ENCODE results near the gene SAP30BP. TPM values are rescaled to one million over a fixed set of nuclear protein-coding genes. Genes with fewer than 3 reads are reported as not detected.

SAP30BP gene
- polyA plus RNA-seq, 1 donor (not counting 4 experiments of a cell fraction or from before 2014, with no cell fraction given): 99.0 TPM

DNA sequence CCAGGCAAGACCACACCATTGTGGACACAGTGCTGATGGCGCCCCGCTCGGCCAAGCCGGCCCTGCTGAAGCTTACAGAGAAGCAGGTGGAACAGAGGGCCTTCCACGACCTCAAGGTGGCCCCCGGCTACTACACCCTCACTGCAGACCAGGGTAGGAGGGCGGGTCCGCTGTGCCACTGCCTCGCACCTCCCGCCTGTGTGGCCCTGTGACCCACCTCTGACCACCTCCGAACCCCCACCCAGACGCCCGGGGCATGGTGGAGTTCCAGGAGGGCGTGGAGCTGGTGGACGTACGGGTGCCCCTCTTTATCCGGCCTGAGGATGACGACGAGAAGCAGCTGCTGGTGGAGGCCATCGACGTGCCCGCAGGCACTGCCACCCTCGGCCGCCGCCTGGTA lies 75.2 kb downstream of the SAP30BP start:
- Histone ChIP-seq H2AFZ (ENCODE audit: control insufficient read depth, low read length) (no peak overlapping the region), H3K36me3 (ENCODE audit: control insufficient read depth in 2 of 2, extremely low read depth in 1 of 2, insufficient read depth in 2 of 2, low read length in 2 of 2) (peaks cover 57 to 73% of the 10 kb centered on the region in 2 experiments), H3K4me2 (ENCODE audit: control insufficient read depth, extremely low read depth, insufficient read depth, low read depth, low read length) (no peak overlapping the region), H3K4me1 (ENCODE audit: control insufficient read depth, extremely low read depth, insufficient read depth, low read length) (no peaks in the 10 kb centered on the region), H3K9me1 (ENCODE audit: control insufficient read depth, extremely low read depth, insufficient read depth, low read length) (no peaks in the 10 kb centered on the region), H3K9ac (ENCODE audit: control insufficient read depth, extremely low read depth, insufficient read depth, low read length) (no peak overlapping the region), H3K27me3 (ENCODE audit: control insufficient read depth, extremely low read depth, insufficient read depth, low read length) (no peaks in the 10 kb centered on the region), H3K4me3 (ENCODE audit: control insufficient read depth in 2 of 3, extremely low read depth in 1 of 3, insufficient read depth in 2 of 3, low read depth in 1 of 3, low read length in 3 of 3) (no peak overlapping the region), H4K20me1 (ENCODE audit: control insufficient read depth, extremely low read depth, insufficient read depth, low read length) (peaks cover 67% of the 10 kb centered on the region), H3K9me3 (ENCODE audit: control insufficient read depth, low read depth, low read length) (no peaks in the 10 kb centered on the region), H3K79me2 (ENCODE audit: control insufficient read depth, insufficient read depth, low read length) (peaks cover 50% of the 10 kb centered on the region), H3K27ac (ENCODE audit: control insufficient read depth, insufficient read depth, low read length) (no peak overlapping the region)
- TF ChIP-seq, protein P1, sequence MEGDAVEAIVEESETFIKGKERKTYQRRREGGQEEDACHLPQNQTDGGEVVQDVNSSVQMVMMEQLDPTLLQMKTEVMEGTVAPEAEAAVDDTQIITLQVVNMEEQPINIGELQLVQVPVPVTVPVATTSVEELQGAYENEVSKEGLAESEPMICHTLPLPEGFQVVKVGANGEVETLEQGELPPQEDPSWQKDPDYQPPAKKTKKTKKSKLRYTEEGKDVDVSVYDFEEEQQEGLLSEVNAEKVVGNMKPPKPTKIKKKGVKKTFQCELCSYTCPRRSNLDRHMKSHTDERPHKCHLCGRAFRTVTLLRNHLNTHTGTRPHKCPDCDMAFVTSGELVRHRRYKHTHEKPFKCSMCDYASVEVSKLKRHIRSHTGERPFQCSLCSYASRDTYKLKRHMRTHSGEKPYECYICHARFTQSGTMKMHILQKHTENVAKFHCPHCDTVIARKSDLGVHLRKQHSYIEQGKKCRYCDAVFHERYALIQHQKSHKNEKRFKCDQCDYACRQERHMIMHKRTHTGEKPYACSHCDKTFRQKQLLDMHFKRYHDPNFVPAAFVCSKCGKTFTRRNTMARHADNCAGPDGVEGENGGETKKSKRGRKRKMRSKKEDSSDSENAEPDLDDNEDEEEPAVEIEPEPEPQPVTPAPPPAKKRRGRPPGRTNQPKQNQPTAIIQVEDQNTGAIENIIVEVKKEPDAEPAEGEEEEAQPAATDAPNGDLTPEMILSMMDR (optimal IDR thresholded peaks at IDR 0.05 in 1 of 3, IDR thresholded peaks at IDR 0.05 in 1 of 3, conservative IDR thresholded peaks at IDR 0.05 in 1 of 3; ENCODE audit: extremely low read depth in 1 of 3, insufficient read depth in 2 of 3, low read length in 3 of 3): no peak
- no peak for TF ChIP-seq EZH2 (IDR thresholded peaks at IDR 0.05; ENCODE audit: low read length)
- dilution Hi-C loops (cut with MboI; ENCODE audit: extremely low pct_ligation_motif_present, low sequenced_read_pairs): no loop called here
- no peak for DNase-seq (ENCODE audit: low read depth, low spot score)
- FAIRE-seq: no peak

DNA sequence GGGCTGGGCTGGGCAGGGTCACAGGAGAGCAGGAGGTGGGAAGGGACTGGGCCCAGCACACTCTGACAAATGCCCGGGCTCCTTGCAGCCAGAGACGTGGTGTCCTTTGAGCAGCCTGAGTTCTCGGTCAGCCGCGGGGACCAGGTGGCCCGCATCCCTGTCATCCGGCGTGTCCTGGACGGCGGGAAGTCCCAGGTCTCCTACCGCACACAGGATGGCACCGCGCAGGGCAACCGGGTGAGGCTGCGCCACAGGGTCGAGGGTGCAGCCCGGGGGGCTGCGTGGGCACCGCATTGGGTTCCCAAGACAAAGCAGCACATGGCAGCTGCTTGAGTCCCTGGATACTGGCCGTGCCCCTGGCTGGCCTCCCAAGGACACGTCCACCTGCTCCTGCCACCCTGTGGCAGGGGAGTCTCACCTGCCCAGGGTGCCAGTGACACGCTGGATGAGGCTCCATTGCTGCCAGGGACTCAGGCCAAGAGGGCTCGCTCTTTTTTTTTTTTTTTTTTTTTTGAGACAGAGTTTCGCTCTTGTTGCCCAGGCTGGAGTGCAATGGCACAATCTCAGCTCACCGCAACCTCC lies 76.6 kb downstream of the SAP30BP start:
- Histone ChIP-seq H4K20me1 (ENCODE audit: control insufficient read depth, extremely low read depth, insufficient read depth, low read length) (peaks cover 68% of the 10 kb centered on the region), H3K4me2 (ENCODE audit: control insufficient read depth, extremely low read depth, insufficient read depth, low read depth, low read length) (no peak overlapping the region), H3K4me3 (ENCODE audit: control insufficient read depth in 2 of 3, extremely low read depth in 1 of 3, insufficient read depth in 2 of 3, low read depth in 1 of 3, low read length in 3 of 3) (no peak overlapping the region), H3K79me2 (ENCODE audit: control insufficient read depth, insufficient read depth, low read length) (peaks cover 43% of the 10 kb centered on the region), H3K9ac (ENCODE audit: control insufficient read depth, extremely low read depth, insufficient read depth, low read length) (no peak overlapping the region), H3K27ac (ENCODE audit: control insufficient read depth, insufficient read depth, low read length) (no peak overlapping the region), H3K4me1 (ENCODE audit: control insufficient read depth, extremely low read depth, insufficient read depth, low read length) (no peaks in the 10 kb centered on the region), H3K36me3 (ENCODE audit: control insufficient read depth in 2 of 2, extremely low read depth in 1 of 2, insufficient read depth in 2 of 2, low read length in 2 of 2) (peaks cover 57 to 77% of the 10 kb centered on the region in 2 experiments), H3K9me3 (ENCODE audit: control insufficient read depth, low read depth, low read length) (no peaks in the 10 kb centered on the region), H3K27me3 (ENCODE audit: control insufficient read depth, extremely low read depth, insufficient read depth, low read length) (no peaks in the 10 kb centered on the region), H2AFZ (ENCODE audit: control insufficient read depth, low read length) (no peak overlapping the region), H3K9me1 (ENCODE audit: control insufficient read depth, extremely low read depth, insufficient read depth, low read length) (no peaks in the 10 kb centered on the region)
- TF ChIP-seq EZH2 (IDR thresholded peaks at IDR 0.05; ENCODE audit: low read length): no peak
- TF ChIP-seq, protein P1 (optimal IDR thresholded peaks at IDR 0.05 in 1 of 3, IDR thresholded peaks at IDR 0.05 in 1 of 3, conservative IDR thresholded peaks at IDR 0.05 in 1 of 3; ENCODE audit: extremely low read depth in 1 of 3, insufficient read depth in 2 of 3, low read length in 3 of 3): no peak
- DNase-seq (ENCODE audit: low read depth, low spot score) (no peak), FAIRE-seq (no peak)
- dilution Hi-C loops (cut with MboI; ENCODE audit: extremely low pct_ligation_motif_present, low sequenced_read_pairs): no loop called here

All from keratinocyte (primary cell).